C4-2B (cell line): ENCODE measurements around the gene GAA.

Source experiments
- CTCF ChIP-seq: fragments of 450-650 bp; conservative IDR thresholded peaks from 2 replicates; pipeline ENCODE4 v1.5.1; 2017; ENCODE audit warnings: mild to moderate bottlenecking
- ZFX ChIP-seq: fragments of 450-650 bp; IDR thresholded peaks from 2 replicates; pipeline ENCODE4 v1.6.1; 2017

GRCh38 chr17:80117491-80118401, 16.4 kb downstream of the GAA start:
- TF ChIP-seq CTCF = no peak
- TF ChIP-seq ZFX = no peak
